ENCODE data around the gene DAB2IP. TPM values are rescaled to one million over a fixed set of nuclear protein-coding genes. Genes with fewer than 3 reads are reported as not detected.

The DAB2IP gene
- total RNA-seq, 1 experiment from 2014 or later = 17.0 TPM

GRCh38 chr9:121816845-121817450 is 165.5 kb downstream of the DAB2IP start:
- no peak overlapping the region for H3K4me3 Mint-ChIP-seq (ENCODE audit: unreplicated experiment)
- intact Hi-C loops (cut with micrococcal nuclease) = no loop called here
- H3K9me3 Mint-ChIP-seq (ENCODE audit: unreplicated experiment) = no peaks in the 10 kb centered on the region
- no peaks in the 10 kb centered on the region for H3K36me3 Mint-ChIP-seq (ENCODE audit: insufficient read depth, unreplicated experiment)
- no TSS peak for BruUV-seq (replicated peaks)
- DNase-seq (ENCODE audit: unreplicated experiment) = no peak
- no peaks in the 10 kb centered on the region for H3K27me3 Mint-ChIP-seq (ENCODE audit: insufficient read depth, unreplicated experiment)
- CTCF ChIA-PET = interaction anchor here (0.7 kb wide), 1 partner anchor 8 kb away, joined by 4 read pairs; no protein-coding TSS in a partner anchor
- TF ChIP-seq, protein P1, sequence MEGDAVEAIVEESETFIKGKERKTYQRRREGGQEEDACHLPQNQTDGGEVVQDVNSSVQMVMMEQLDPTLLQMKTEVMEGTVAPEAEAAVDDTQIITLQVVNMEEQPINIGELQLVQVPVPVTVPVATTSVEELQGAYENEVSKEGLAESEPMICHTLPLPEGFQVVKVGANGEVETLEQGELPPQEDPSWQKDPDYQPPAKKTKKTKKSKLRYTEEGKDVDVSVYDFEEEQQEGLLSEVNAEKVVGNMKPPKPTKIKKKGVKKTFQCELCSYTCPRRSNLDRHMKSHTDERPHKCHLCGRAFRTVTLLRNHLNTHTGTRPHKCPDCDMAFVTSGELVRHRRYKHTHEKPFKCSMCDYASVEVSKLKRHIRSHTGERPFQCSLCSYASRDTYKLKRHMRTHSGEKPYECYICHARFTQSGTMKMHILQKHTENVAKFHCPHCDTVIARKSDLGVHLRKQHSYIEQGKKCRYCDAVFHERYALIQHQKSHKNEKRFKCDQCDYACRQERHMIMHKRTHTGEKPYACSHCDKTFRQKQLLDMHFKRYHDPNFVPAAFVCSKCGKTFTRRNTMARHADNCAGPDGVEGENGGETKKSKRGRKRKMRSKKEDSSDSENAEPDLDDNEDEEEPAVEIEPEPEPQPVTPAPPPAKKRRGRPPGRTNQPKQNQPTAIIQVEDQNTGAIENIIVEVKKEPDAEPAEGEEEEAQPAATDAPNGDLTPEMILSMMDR (IDR thresholded peaks at IDR 0.05; ENCODE audit: unreplicated experiment) = no peak
- H3K4me1 Mint-ChIP-seq (ENCODE audit: insufficient read depth, unreplicated experiment) = no peaks in the 10 kb centered on the region
- no peak overlapping the region for H3K27ac Mint-ChIP-seq (ENCODE audit: low read depth, unreplicated experiment)
- POLR2A ChIA-PET = no interaction called here

GRCh38 chr9:121817476-121817875 is 166.0 kb downstream of the DAB2IP start:
- TF ChIP-seq, protein P1 (IDR thresholded peaks at IDR 0.05; ENCODE audit: unreplicated experiment) = no peak
- Mint-ChIP-seq H3K4me1 (ENCODE audit: insufficient read depth, unreplicated experiment) (no peaks in the 10 kb centered on the region), H3K27ac (ENCODE audit: low read depth, unreplicated experiment) (no peak overlapping the region), H3K4me3 (ENCODE audit: unreplicated experiment) (no peak overlapping the region), H3K9me3 (ENCODE audit: unreplicated experiment) (no peaks in the 10 kb centered on the region), H3K36me3 (ENCODE audit: insufficient read depth, unreplicated experiment) (no peaks in the 10 kb centered on the region), H3K27me3 (ENCODE audit: insufficient read depth, unreplicated experiment) (no peaks in the 10 kb centered on the region)
- no TSS peak for BruUV-seq (replicated peaks)
- ChIA-PET CTCF (no interaction called here), POLR2A (no interaction called here)
- DNase-seq (ENCODE audit: unreplicated experiment) = no peak
- intact Hi-C loops (cut with micrococcal nuclease) = no loop called here

GRCh38 chr9:121818016-121818661 is 166.7 kb downstream of the DAB2IP start:
- intact Hi-C loops (cut with micrococcal nuclease) = no loop called here
- Mint-ChIP-seq H3K9me3 (ENCODE audit: unreplicated experiment) (no peaks in the 10 kb centered on the region), H3K27me3 (ENCODE audit: insufficient read depth, unreplicated experiment) (no peaks in the 10 kb centered on the region), H3K4me1 (ENCODE audit: insufficient read depth, unreplicated experiment) (no peaks in the 10 kb centered on the region), H3K36me3 (ENCODE audit: insufficient read depth, unreplicated experiment) (no peaks in the 10 kb centered on the region), H3K27ac (ENCODE audit: low read depth, unreplicated experiment) (no peak overlapping the region), H3K4me3 (ENCODE audit: unreplicated experiment) (no peak overlapping the region)
- ChIA-PET POLR2A (no interaction called here), CTCF (no interaction called here)
- no peak for DNase-seq (ENCODE audit: unreplicated experiment)
- BruUV-seq (replicated peaks) = no TSS peak
- TF ChIP-seq, protein P1 (IDR thresholded peaks at IDR 0.05; ENCODE audit: unreplicated experiment) = no peak

- Mint-ChIP-seq H3K27ac (ENCODE audit: low read depth, unreplicated experiment) (no peak overlapping the region), H3K9me3 (ENCODE audit: unreplicated experiment) (no peaks in the 10 kb centered on the region), H3K36me3 (ENCODE audit: insufficient read depth, unreplicated experiment) (no peaks in the 10 kb centered on the region), H3K27me3 (ENCODE audit: insufficient read depth, unreplicated experiment) (no peaks in the 10 kb centered on the region), H3K4me3 (ENCODE audit: unreplicated experiment) (no peak overlapping the region), H3K4me1 (ENCODE audit: insufficient read depth, unreplicated experiment) (no peaks in the 10 kb centered on the region)
- TF ChIP-seq, protein P1 (IDR thresholded peaks at IDR 0.05; ENCODE audit: unreplicated experiment) = no peak
- CTCF ChIA-PET = interaction anchor here (0.6 kb wide), 1 partner anchor 95 kb away, joined by 3 read pairs; no protein-coding TSS in a partner anchor
- intact Hi-C loops (cut with micrococcal nuclease) = no loop called here
- POLR2A ChIA-PET = no interaction called here
- no peak for DNase-seq (ENCODE audit: unreplicated experiment)
- no TSS peak for BruUV-seq (replicated peaks)
Observed at GRCh38 chr9:121818841-121819427, 167.5 kb downstream of the DAB2IP start.
